SJCRH30 (cell line): Measurements from ENCODE around the gene PTPRM. TPM values are rescaled to one million over a fixed set of nuclear protein-coding genes. Genes with fewer than 3 reads are reported as not detected.
A peak's percentile ranks its signal among the peaks of the same experiment; 100 is the strongest.

Experiments
- DNase-seq, 2 experiments: peaks; one replicate each; pipeline ENCODE4 v3.0.0-alpha.2; 2015 to 2020
- H3K27ac ChIP-seq: fragments of 250-450 bp; sonication (Bioruptor Pico); 2 replicates; pipeline ENCODE4 v1.5.1; 2020; ENCODE audit warnings: mild to moderate bottlenecking, moderate library complexity
- H3K27me3 ChIP-seq: fragments of 250-450 bp; sonication (Bioruptor Pico); 2 replicates; pipeline ENCODE4 v1.5.1; 2020; ENCODE audit warnings: mild to moderate bottlenecking, moderate library complexity
- H3K36me3 ChIP-seq: fragments of 250-450 bp; sonication (Bioruptor Pico); 2 replicates; pipeline ENCODE4 v1.5.1; 2020; ENCODE audit warnings: mild to moderate bottlenecking, moderate library complexity
- H3K4me1 ChIP-seq: fragments of 250-450 bp; sonication (Bioruptor Pico); 2 replicates; pipeline ENCODE4 v1.5.1; 2020; ENCODE audit warnings: mild to moderate bottlenecking, moderate library complexity
- H3K4me3 ChIP-seq: fragments of 250-450 bp; sonication (Bioruptor Pico); 2 replicates; pipeline ENCODE4 v1.5.1; 2020; ENCODE audit warnings: mild to moderate bottlenecking, moderate library complexity
- H3K9me3 ChIP-seq: fragments of 250-450 bp; sonication (Bioruptor Pico); replicated peaks from 2 replicates; pipeline ENCODE4 v1.5.1; 2020; ENCODE audit warnings: mild to moderate bottlenecking, moderate library complexity
- total RNA-seq: library from RNA; depleted of rRNA; stranded (reverse); fragments of >200 nt; shearing (Covaris generic); gene quantifications from 2 replicates; pipeline ENCODE4 v1.2.3, GENCODE V29; 2014

Gene PTPRM
- total RNA-seq, 1 experiment from 2014 or later: 10.1 TPM

- H3K36me3 ChIP-seq: no peaks in the 10 kb centered on the region
- H3K27me3 ChIP-seq: no peaks in the 10 kb centered on the region
- DNase-seq: peak in 1 of 2 experiments; percentile 11
- peaks cover 7% of the 10 kb centered on the region; the same call in 1 of the 2 replicates for H3K4me1 ChIP-seq
- no peak overlapping the region for H3K27ac ChIP-seq
- no peak overlapping the region for H3K4me3 ChIP-seq
- H3K9me3 ChIP-seq: no peaks in the 10 kb centered on the region
Observed at GRCh38 chr18:8329186-8329771, 762.2 kb downstream of the PTPRM start.

- Histone ChIP-seq H3K27me3 (no peaks in the 10 kb centered on the region), H3K4me3 (no peak overlapping the region), H3K9me3 (no peaks in the 10 kb centered on the region), H3K4me1 (peaks cover 7% of the 10 kb centered on the region; the same call in 1 of the 2 replicates), H3K27ac (no peak overlapping the region), H3K36me3 (no peaks in the 10 kb centered on the region)
- no peak for DNase-seq
Observed at GRCh38 chr18:8330575-8330974, 763.5 kb downstream of the PTPRM start.

GRCh38 chr18:8332286-8332685, 765.2 kb downstream of the PTPRM start:
- no peak overlapping the region for H3K27ac ChIP-seq
- DNase-seq: no peak
- H3K9me3 ChIP-seq: no peaks in the 10 kb centered on the region
- H3K27me3 ChIP-seq: no peaks in the 10 kb centered on the region
- no peaks in the 10 kb centered on the region for H3K36me3 ChIP-seq
- peaks cover 7% of the 10 kb centered on the region; the same call in 1 of the 2 replicates for H3K4me1 ChIP-seq
- no peak overlapping the region for H3K4me3 ChIP-seq

DNA sequence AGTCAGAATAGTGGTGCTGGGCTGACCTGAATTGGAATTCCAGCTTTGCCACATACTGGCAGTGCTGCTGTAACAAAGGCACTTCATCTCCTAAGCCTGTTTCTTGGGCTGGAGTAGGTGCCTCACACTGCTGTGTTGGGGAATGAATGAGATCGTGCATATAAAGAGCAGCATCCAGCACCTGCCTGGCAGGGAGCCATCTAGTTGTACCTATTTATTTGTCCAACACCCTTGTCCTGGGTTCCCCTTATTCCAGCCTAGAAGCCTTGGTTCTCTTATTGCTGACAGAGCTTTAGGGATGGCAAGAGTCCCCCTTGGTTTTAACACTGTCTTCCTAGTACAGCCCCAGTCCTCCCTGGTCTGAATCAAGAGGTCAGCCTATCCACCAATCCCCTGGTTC, 766.8 kb downstream of the PTPRM start:
- Histone ChIP-seq H3K27ac (no peak overlapping the region), H3K4me1 (peaks cover 7% of the 10 kb centered on the region; the same call in 1 of the 2 replicates), H3K9me3 (no peaks in the 10 kb centered on the region), H3K4me3 (no peak overlapping the region), H3K36me3 (no peaks in the 10 kb centered on the region), H3K27me3 (no peaks in the 10 kb centered on the region)
- DNase-seq: no peak

DNA sequence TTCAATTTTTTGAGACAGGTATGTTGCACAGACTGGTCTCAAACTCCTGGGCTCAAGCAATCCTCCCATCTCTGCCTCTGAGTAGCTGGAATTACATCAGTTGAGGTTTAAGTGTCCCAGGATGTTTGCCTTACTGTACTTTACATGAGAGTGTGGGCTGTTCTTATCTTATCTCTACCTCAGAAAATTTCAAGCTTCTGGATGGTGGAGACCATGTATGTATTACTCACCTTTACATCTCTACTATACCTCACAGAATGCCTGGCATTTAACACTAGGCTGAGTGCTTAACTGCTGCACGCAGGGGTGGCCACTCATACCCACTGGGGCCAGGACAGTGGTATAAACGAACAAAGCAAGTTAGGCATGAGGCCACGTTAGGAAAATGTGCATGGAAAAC, 770.1 kb downstream of the PTPRM start:
- Histone ChIP-seq H3K27ac (no peak overlapping the region), H3K27me3 (no peaks in the 10 kb centered on the region), H3K4me1 (no peaks in the 10 kb centered on the region), H3K4me3 (no peak overlapping the region), H3K36me3 (no peaks in the 10 kb centered on the region), H3K9me3 (no peaks in the 10 kb centered on the region)
- DNase-seq: no peak

GRCh38 chr18:8339210-8339609, 772.1 kb downstream of the PTPRM start:
- Histone ChIP-seq H3K36me3 (no peaks in the 10 kb centered on the region), H3K4me1 (no peaks in the 10 kb centered on the region), H3K4me3 (no peak overlapping the region), H3K27me3 (no peaks in the 10 kb centered on the region), H3K9me3 (no peaks in the 10 kb centered on the region), H3K27ac (no peak overlapping the region)
- DNase-seq: no peak

DNA sequence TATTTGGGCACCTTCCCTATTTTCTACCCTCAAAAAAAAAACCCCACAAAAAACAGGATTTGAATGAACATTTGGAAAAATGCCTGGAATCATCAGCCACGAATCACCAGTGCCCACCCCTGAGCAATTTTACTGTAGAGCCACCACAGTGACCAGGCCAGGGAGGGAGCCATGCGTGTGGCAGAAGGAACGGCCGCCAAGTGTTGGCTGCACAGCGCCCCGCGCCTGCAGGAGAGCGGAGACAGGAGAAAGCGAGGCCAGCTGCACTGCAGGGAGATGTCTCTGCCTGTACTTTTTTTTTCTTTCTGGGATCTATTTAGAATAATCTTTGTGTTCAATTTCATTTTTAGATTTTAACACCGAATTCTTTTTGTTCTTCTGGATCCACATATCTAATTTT, 772.8 kb downstream of the PTPRM start:
- Histone ChIP-seq H3K4me3 (no peak overlapping the region), H3K36me3 (no peaks in the 10 kb centered on the region), H3K27me3 (no peaks in the 10 kb centered on the region), H3K9me3 (no peaks in the 10 kb centered on the region), H3K4me1 (no peaks in the 10 kb centered on the region), H3K27ac (no peak overlapping the region)
- DNase-seq: no peak

GRCh38 chr18:8341481-8342230, 774.5 kb downstream of the PTPRM start:
- no peak overlapping the region for H3K27ac ChIP-seq
- H3K9me3 ChIP-seq: no peaks in the 10 kb centered on the region
- no peaks in the 10 kb centered on the region for H3K27me3 ChIP-seq
- H3K4me1 ChIP-seq: no peaks in the 10 kb centered on the region
- H3K36me3 ChIP-seq: no peaks in the 10 kb centered on the region
- no peak for DNase-seq
- H3K4me3 ChIP-seq: no peak overlapping the region

GRCh38 chr18:8348051-8348720, 781.1 kb downstream of the PTPRM start:
- DNase-seq: peak; percentile 72 to 85
- H3K9me3 ChIP-seq: no peaks in the 10 kb centered on the region
- no peaks in the 10 kb centered on the region for H3K36me3 ChIP-seq
- H3K4me1 ChIP-seq: peaks cover 5% of the 10 kb centered on the region; the same call in 1 of the 2 replicates
- H3K27ac ChIP-seq: peak overlapping the region; percentile 60
- peak overlapping the region; percentile 9; the same call in 1 of the 2 replicates for H3K4me3 ChIP-seq
- H3K27me3 ChIP-seq: no peaks in the 10 kb centered on the region

GRCh38 chr18:8349608-8350323, 782.6 kb downstream of the PTPRM start:
- Histone ChIP-seq H3K27me3 (no peaks in the 10 kb centered on the region), H3K36me3 (no peaks in the 10 kb centered on the region), H3K4me3 (no peak overlapping the region), H3K27ac (no peak overlapping the region), H3K4me1 (peaks cover 5% of the 10 kb centered on the region; the same call in 1 of the 2 replicates), H3K9me3 (no peaks in the 10 kb centered on the region)
- DNase-seq: no peak

GRCh38 chr18:8350628-8351027, 783.5 kb downstream of the PTPRM start:
- Histone ChIP-seq H3K27me3 (no peaks in the 10 kb centered on the region), H3K27ac (no peak overlapping the region), H3K36me3 (no peaks in the 10 kb centered on the region), H3K9me3 (no peaks in the 10 kb centered on the region), H3K4me3 (no peak overlapping the region), H3K4me1 (peaks cover 5% of the 10 kb centered on the region; the same call in 1 of the 2 replicates)
- DNase-seq: no peak

DNA sequence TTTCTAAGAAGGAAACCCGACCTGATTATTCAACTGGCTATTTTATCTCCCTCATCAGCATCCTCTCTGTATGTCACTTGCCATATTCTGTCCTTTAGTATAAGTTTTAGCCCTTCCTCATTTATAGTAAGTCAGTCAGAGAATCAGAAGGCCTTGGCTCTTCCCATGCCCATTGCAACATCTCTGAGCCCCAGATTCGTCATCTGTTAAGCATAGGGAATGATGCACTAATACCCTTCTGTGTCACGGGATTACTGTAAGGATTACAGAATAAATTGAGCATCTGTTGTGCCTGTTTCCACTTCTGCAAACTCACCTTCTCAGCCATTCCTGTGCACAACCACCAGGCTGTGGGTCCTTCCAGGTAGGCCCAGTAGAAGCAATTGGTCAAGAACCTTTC, 784.0 kb downstream of the PTPRM start:
- DNase-seq: no peak

DNA sequence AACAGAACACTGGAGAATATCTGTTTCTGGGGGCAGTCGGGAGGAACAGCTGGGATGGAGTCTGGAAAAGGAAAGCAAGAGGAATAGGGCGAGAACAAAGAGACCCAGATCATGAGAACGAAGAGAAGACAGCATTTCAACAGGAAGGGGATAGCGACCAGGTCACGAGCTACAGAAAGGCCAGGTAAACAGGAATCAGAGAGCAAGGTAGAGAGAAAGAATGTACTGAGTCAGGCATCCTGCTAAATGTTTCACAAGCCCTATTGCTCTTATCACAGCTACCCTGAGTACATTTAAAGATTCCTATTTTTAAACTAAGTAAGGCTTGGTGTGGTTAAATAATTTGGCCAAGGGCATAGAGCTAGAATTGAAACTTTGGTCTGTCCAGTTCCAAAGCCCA, 787.2 kb downstream of the PTPRM start:
- Histone ChIP-seq H3K27ac (no peak overlapping the region), H3K4me3 (no peak overlapping the region), H3K27me3 (no peaks in the 10 kb centered on the region), H3K4me1 (no peaks in the 10 kb centered on the region), H3K9me3 (no peaks in the 10 kb centered on the region), H3K36me3 (no peaks in the 10 kb centered on the region)
- DNase-seq: no peak

More for the DNA sequence above, 784.0 kb downstream of the PTPRM start:
- no peaks in the 10 kb centered on the region for H3K9me3 ChIP-seq
- no peaks in the 10 kb centered on the region for H3K36me3 ChIP-seq
- no peak overlapping the region for H3K27ac ChIP-seq
- H3K27me3 ChIP-seq: no peaks in the 10 kb centered on the region
- no peak overlapping the region for H3K4me3 ChIP-seq
- peaks cover 5% of the 10 kb centered on the region; the same call in 1 of the 2 replicates for H3K4me1 ChIP-seq

DNA sequence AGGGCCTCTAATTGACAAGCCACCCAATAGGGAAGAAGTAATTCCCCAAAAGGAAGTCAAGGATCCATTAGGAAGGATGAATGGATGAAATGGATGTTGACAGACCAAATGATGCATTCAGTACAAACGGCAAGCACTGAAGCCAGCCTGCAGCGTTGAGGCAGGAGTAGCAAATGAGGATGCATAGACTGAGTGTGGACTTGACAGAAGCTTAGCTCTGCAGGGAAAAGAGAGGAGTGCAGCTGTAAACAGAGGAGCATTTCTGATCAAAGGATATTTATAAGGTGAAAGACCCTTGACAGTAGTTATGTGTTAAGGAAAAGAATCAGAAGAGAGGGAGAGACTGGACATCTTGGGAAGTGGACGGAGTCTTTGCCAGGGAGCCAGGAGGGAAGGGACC, 788.9 kb downstream of the PTPRM start:
- Histone ChIP-seq H3K9me3 (no peaks in the 10 kb centered on the region), H3K4me1 (no peaks in the 10 kb centered on the region), H3K27ac (no peak overlapping the region), H3K36me3 (no peaks in the 10 kb centered on the region), H3K27me3 (no peaks in the 10 kb centered on the region), H3K4me3 (no peak overlapping the region)
- no peak for DNase-seq

DNA sequence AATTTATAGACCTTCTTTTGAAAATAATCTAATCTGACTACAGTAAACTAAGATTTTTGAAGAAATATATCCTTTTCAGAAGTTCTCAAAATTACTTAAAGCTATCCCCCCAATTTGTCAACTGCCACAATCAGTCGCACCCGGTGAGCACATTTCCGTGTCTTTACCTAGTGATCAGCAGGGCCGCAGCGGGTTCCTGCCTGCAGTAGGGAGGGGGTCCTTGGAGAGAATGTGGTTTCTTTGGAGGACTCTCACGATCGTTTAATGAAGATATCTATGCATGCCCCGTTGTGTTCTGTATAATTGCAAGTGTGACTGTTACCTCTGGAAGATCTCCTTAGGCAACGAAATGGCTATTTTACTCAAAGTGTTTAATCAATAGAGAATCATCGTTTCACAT, 790.2 kb downstream of the PTPRM start:
- H3K27ac ChIP-seq: no peak overlapping the region
- no peaks in the 10 kb centered on the region for H3K36me3 ChIP-seq
- H3K27me3 ChIP-seq: no peaks in the 10 kb centered on the region
- no peak overlapping the region for H3K4me3 ChIP-seq
- no peak for DNase-seq
- H3K9me3 ChIP-seq: no peaks in the 10 kb centered on the region
- H3K4me1 ChIP-seq: no peaks in the 10 kb centered on the region
